ENCODE results near the gene TBXAS1.
"Not testable (repeated sequence)": the region's sequence is repeated elsewhere in the genome, so short reads cannot be mapped to it uniquely, and the experiment has no call there.

TBXAS1 gene

DNA sequence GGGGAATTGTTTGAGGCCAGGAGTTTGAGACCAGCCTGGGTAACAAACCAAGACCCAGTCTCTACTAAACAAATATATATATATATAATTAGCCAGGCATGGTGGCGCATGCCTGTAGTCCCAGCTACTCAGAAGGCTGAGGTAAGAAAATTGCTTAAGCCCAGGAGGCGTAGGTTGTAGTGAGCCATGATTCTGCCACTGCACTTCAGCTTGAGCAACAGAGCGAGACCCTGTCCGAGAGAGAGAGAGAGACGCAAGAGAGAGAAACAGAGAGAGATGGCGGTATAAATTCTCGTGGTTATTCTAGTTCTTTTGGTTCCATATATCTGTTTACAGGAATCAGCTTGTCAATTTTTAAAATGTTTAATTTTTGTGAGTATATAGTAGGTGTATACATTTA lies 94.0 kb downstream of the TBXAS1 start:
- no peaks in the 10 kb centered on the region for H3K79me2 ChIP-seq (ENCODE audit: control insufficient read depth, low read length)
- H3K9me2 ChIP-seq (replicated peaks; ENCODE audit: control insufficient read depth, low read length) = no peaks in the 10 kb centered on the region
- no peaks in the 10 kb centered on the region for H3F3A ChIP-seq (ENCODE audit: control insufficient read depth, insufficient read depth)
- no peak overlapping the region for H3K4me2 ChIP-seq (ENCODE audit: low read length)
- H3K27ac ChIP-seq (ENCODE audit: low read depth, low read length) = no peak overlapping the region
- no peaks in the 10 kb centered on the region for H3K4me1 ChIP-seq (ENCODE audit: control insufficient read depth, low read length)
- TF ChIP-seq EZH2phosphoT487 (IDR thresholded peaks at IDR 0.05; ENCODE audit: borderline replicate concordance, low read length) (no peak), CTCF (IDR thresholded peaks at IDR 0.05; ENCODE audit: low read depth, low read length, poor library complexity, severe bottlenecking) (no peak)
- H3K36me3 ChIP-seq (ENCODE audit: control insufficient read depth, low read length) = no peaks in the 10 kb centered on the region
- H3K9me3 ChIP-seq (ENCODE audit: control insufficient read depth, insufficient read depth, low read length) = no peaks in the 10 kb centered on the region
- no peak overlapping the region for H3K4me3 ChIP-seq (ENCODE audit: low read length)
- H4K20me1 ChIP-seq (ENCODE audit: control insufficient read depth, insufficient read depth, low read depth, low read length) = no peaks in the 10 kb centered on the region
- no peaks in the 10 kb centered on the region; the same call in 1 of the 2 replicates for H3K27me3 ChIP-seq (ENCODE audit: control insufficient read depth, low read length)

- TF ChIP-seq CTCF (IDR thresholded peaks at IDR 0.05; ENCODE audit: low read depth, low read length, poor library complexity, severe bottlenecking) (no peak), EZH2phosphoT487 (IDR thresholded peaks at IDR 0.05; ENCODE audit: borderline replicate concordance, low read length) (no peak)
- no peaks in the 10 kb centered on the region for H3K79me2 ChIP-seq (ENCODE audit: control insufficient read depth, low read length)
Observed at GRCh38 chr7:139924461-139924860, 95.4 kb downstream of the TBXAS1 start.

DNA sequence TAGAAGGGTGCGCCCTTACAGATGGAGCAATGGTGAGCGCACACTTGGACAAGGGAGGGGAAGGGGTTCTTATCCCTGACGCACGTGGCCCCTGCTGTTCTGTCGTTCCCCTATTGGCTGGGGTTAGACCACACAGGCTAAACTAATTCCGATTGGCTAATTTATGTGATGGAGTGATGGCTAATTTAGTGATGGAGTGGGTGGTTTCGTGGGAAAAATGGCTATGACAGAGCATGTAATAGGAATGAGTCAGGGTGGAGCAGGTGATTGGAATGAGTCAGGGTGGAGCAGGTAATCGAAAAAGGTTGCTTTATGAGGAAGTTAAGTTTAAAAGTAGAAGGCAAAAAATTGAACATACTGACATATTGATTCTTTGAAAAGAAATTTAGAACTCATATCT lies 100.2 kb downstream of the TBXAS1 start:
- not testable (repeated sequence) for H3K4me1 ChIP-seq (ENCODE audit: control insufficient read depth, low read length); H3F3A ChIP-seq (ENCODE audit: control insufficient read depth, insufficient read depth); H3K36me3 ChIP-seq (ENCODE audit: control insufficient read depth, low read length); H3K27me3 ChIP-seq (ENCODE audit: control insufficient read depth, low read length); H3K4me3 ChIP-seq (ENCODE audit: low read length); H4K20me1 ChIP-seq (ENCODE audit: control insufficient read depth, insufficient read depth, low read depth, low read length); H3K79me2 ChIP-seq (ENCODE audit: control insufficient read depth, low read length); H3K9me3 ChIP-seq (ENCODE audit: control insufficient read depth, insufficient read depth, low read length); H3K27ac ChIP-seq (ENCODE audit: low read depth, low read length); H3K9me2 ChIP-seq (replicated peaks; ENCODE audit: control insufficient read depth, low read length); H3K4me2 ChIP-seq (ENCODE audit: low read length)

More at GRCh38 chr7:139924461-139924860, 95.4 kb downstream of the TBXAS1 start:
- H3K4me1 ChIP-seq (ENCODE audit: control insufficient read depth, low read length) = no peaks in the 10 kb centered on the region
- no peak overlapping the region for H3K4me2 ChIP-seq (ENCODE audit: low read length)
- H3F3A ChIP-seq (ENCODE audit: control insufficient read depth, insufficient read depth) = no peaks in the 10 kb centered on the region
- H3K9me2 ChIP-seq (replicated peaks; ENCODE audit: control insufficient read depth, low read length) = no peaks in the 10 kb centered on the region
- H3K4me3 ChIP-seq (ENCODE audit: low read length) = no peak overlapping the region
- H3K9me3 ChIP-seq (ENCODE audit: control insufficient read depth, insufficient read depth, low read length) = no peaks in the 10 kb centered on the region
- no peaks in the 10 kb centered on the region for H4K20me1 ChIP-seq (ENCODE audit: control insufficient read depth, insufficient read depth, low read depth, low read length)
- no peaks in the 10 kb centered on the region; the same call in 1 of the 2 replicates for H3K27me3 ChIP-seq (ENCODE audit: control insufficient read depth, low read length)
- no peak overlapping the region for H3K27ac ChIP-seq (ENCODE audit: low read depth, low read length)
- H3K36me3 ChIP-seq (ENCODE audit: control insufficient read depth, low read length) = no peaks in the 10 kb centered on the region

DNA sequence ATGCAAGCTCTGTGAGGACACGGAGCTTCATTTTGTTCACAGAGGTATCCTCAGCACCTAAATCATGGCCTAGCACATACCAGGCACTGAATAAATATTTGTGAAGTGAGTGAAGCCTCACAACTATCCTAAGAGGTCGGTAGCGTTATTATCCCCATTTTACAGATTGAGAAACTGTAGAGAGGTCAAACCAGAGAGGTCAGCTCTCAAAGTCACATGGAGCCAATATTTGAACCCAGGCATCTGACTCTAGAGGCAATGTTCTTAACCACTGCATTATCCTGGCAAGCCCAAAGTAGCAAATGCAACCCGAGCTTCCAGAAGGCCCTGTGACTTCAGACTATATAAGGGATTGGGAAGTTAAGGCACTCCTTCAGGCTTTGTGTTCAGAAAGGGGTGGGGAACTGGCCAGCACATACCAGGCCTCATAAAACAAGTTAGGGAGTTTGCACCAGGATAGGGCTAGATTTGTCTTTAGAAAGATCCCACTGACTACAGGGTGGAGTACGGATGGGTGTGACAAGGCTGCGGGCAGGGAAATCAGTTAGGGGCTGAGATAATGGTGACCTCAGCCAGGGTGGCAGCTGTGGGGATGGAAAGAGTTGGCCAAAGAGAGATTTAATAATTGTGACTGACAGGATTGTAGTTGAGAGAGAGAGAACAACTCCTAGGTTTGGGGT lies 101.4 kb downstream of the TBXAS1 start:
- H3K4me1 ChIP-seq (ENCODE audit: control insufficient read depth, low read length) = no peaks in the 10 kb centered on the region
- no peaks in the 10 kb centered on the region for H3K79me2 ChIP-seq (ENCODE audit: control insufficient read depth, low read length)
- H3K4me2 ChIP-seq (ENCODE audit: low read length) = no peak overlapping the region
- H3K36me3 ChIP-seq (ENCODE audit: control insufficient read depth, low read length) = no peaks in the 10 kb centered on the region
- TF ChIP-seq CTCF (IDR thresholded peaks at IDR 0.05; ENCODE audit: low read depth, low read length, poor library complexity, severe bottlenecking) (no peak), EZH2phosphoT487 (IDR thresholded peaks at IDR 0.05; ENCODE audit: borderline replicate concordance, low read length) (no peak)
- no peaks in the 10 kb centered on the region for H3K9me3 ChIP-seq (ENCODE audit: control insufficient read depth, insufficient read depth, low read length)
- no peaks in the 10 kb centered on the region for H4K20me1 ChIP-seq (ENCODE audit: control insufficient read depth, insufficient read depth, low read depth, low read length)
- H3F3A ChIP-seq (ENCODE audit: control insufficient read depth, insufficient read depth) = no peaks in the 10 kb centered on the region
- no peak overlapping the region for H3K4me3 ChIP-seq (ENCODE audit: low read length)
- H3K9me2 ChIP-seq (replicated peaks; ENCODE audit: control insufficient read depth, low read length) = no peaks in the 10 kb centered on the region
- H3K27ac ChIP-seq (ENCODE audit: low read depth, low read length) = no peak overlapping the region
- H3K27me3 ChIP-seq (ENCODE audit: control insufficient read depth, low read length) = no peaks in the 10 kb centered on the region

All from DOHH2 (cell line).